ENCODE data around the gene SGF29.
"Not testable (repeated sequence)": the region's sequence is repeated elsewhere in the genome, so short reads cannot be mapped to it uniquely, and the experiment has no call there.

The SGF29 gene

DNA sequence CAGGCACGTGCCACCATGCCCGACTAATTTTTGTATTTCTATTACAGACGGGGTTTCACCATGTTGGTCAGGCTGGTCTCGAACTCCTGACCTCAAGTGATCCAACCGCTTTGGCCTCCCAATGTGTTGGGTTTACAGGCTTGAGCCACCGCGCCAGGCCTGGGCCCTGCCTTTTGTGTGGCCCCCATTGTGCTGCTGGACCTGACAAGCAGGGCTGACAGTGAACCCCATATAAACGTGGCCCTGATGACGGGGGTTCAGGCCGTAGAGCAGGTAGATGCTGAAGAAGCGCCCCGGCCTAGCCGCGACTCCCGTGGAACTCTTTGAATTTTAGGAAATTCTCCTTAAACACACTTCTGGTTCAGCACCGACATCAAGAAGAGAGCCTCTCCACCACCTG is 60.8 kb downstream of the SGF29 start:
- H3K9me2 ChIP-seq (replicated peaks; ENCODE audit: insufficient read depth, low read length); H2AFZ ChIP-seq (ENCODE audit: low read depth, low read length, severe bottlenecking); H3K9me3 ChIP-seq (ENCODE audit: insufficient read depth, low read length); H4K20me1 ChIP-seq (ENCODE audit: low read depth, low read length); H3K79me2 ChIP-seq (ENCODE audit: insufficient read depth, low read length); H3K36me3 ChIP-seq (ENCODE audit: low read length); H3K9ac ChIP-seq (ENCODE audit: low read length); H3K27ac ChIP-seq (ENCODE audit: low read depth, low read length); H3K4me3 ChIP-seq (ENCODE audit: insufficient read depth, low read length, poor library complexity, severe bottlenecking); H3F3A ChIP-seq (ENCODE audit: insufficient read depth); H3K27me3 ChIP-seq (ENCODE audit: low read length); H3K4me2 ChIP-seq (ENCODE audit: low read depth, low read length, poor library complexity, severe bottlenecking): not testable (repeated sequence)

DNA sequence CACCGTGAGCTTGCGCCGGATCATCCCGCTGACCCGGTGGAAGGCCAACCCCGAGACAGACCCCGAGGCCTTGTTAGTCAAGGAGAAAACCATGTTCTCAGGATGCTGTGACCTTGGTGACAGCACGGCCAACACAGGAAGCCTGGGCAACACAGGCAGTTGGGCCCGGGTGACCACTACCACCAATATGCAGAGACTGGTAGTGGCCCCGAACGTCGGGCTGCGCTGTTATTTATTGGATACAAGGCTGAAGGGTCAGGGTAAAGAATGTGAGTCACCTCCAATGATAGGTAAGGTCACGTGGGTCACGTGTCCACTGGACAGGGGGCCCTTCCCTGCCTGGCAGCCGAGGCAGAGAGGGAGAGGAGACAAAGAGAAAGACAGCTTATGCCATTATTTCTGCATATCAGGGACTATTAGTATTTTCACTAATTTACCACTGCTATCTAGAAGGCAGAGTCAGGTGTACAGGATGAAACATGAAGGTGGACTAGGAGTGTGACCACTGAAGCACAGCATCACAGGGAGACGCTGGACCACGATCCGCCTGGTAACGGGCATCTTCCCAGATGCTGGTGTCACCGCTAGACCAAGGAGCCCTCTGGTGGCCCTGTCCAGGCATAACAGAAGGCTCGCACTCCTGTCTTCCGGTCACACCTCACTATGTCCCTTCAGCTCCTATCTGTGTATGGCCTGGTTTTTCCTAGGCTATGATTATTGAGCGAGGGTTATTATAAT is 61.9 kb downstream of the SGF29 start:
- not testable (repeated sequence) for H3F3A ChIP-seq (ENCODE audit: insufficient read depth); H3K4me2 ChIP-seq (ENCODE audit: low read depth, low read length, poor library complexity, severe bottlenecking); H2AFZ ChIP-seq (ENCODE audit: low read depth, low read length, severe bottlenecking); H3K27me3 ChIP-seq (ENCODE audit: low read length); H3K36me3 ChIP-seq (ENCODE audit: low read length); H3K9me3 ChIP-seq (ENCODE audit: insufficient read depth, low read length); H3K9me2 ChIP-seq (replicated peaks; ENCODE audit: insufficient read depth, low read length); H4K20me1 ChIP-seq (ENCODE audit: low read depth, low read length); H3K27ac ChIP-seq (ENCODE audit: low read depth, low read length); H3K4me3 ChIP-seq (ENCODE audit: insufficient read depth, low read length, poor library complexity, severe bottlenecking); H3K9ac ChIP-seq (ENCODE audit: low read length); H3K79me2 ChIP-seq (ENCODE audit: insufficient read depth, low read length)
- TF ChIP-seq, protein P1, sequence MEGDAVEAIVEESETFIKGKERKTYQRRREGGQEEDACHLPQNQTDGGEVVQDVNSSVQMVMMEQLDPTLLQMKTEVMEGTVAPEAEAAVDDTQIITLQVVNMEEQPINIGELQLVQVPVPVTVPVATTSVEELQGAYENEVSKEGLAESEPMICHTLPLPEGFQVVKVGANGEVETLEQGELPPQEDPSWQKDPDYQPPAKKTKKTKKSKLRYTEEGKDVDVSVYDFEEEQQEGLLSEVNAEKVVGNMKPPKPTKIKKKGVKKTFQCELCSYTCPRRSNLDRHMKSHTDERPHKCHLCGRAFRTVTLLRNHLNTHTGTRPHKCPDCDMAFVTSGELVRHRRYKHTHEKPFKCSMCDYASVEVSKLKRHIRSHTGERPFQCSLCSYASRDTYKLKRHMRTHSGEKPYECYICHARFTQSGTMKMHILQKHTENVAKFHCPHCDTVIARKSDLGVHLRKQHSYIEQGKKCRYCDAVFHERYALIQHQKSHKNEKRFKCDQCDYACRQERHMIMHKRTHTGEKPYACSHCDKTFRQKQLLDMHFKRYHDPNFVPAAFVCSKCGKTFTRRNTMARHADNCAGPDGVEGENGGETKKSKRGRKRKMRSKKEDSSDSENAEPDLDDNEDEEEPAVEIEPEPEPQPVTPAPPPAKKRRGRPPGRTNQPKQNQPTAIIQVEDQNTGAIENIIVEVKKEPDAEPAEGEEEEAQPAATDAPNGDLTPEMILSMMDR (IDR thresholded peaks at IDR 0.05; ENCODE audit: insufficient read depth, low read length, poor library complexity, severe bottlenecking) = peak; percentile 15

DNA sequence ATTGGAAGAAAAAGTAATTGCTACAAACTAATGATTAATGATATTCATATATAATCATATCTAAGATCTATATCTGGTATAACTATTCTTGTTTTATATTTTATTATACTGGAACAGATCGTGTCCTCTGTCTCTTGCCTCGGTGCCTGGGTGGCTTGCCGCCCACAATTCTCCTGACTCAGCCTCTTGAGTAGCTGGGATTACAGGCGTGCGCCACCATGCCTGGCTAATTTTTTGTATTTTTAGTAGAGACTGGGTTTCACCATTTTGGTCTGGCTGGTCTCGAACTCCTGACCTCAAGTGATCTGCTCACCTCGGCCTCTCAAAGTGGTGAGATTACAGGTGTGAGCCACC is 62.5 kb downstream of the SGF29 start:
- H4K20me1 ChIP-seq (ENCODE audit: low read depth, low read length); H3F3A ChIP-seq (ENCODE audit: insufficient read depth); H3K36me3 ChIP-seq (ENCODE audit: low read length); H3K79me2 ChIP-seq (ENCODE audit: insufficient read depth, low read length); H3K4me3 ChIP-seq (ENCODE audit: insufficient read depth, low read length, poor library complexity, severe bottlenecking); H3K9me3 ChIP-seq (ENCODE audit: insufficient read depth, low read length); H2AFZ ChIP-seq (ENCODE audit: low read depth, low read length, severe bottlenecking); H3K4me2 ChIP-seq (ENCODE audit: low read depth, low read length, poor library complexity, severe bottlenecking); H3K9ac ChIP-seq (ENCODE audit: low read length); H3K27ac ChIP-seq (ENCODE audit: low read depth, low read length); H3K9me2 ChIP-seq (replicated peaks; ENCODE audit: insufficient read depth, low read length); H3K27me3 ChIP-seq (ENCODE audit: low read length): not testable (repeated sequence)

DNA sequence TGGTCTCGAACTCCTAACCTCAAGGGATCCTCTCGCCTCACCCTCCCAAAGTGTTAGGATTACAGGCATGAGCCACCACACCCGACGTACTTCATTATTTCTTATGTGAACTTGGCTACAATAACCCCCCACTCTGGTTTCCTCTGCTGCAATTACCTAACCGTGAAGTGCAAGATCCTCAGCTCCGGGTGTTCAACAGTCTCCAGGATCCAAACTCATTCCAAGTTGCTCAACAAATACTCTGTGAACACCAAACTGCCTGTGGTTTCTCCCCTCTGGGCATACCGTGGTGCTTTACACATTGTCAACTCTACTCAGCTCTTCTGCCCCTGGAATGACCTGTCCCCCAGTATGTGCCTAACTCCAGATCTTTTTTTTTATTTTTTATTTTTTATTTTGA is 62.9 kb downstream of the SGF29 start:
- H2AFZ ChIP-seq (ENCODE audit: low read depth, low read length, severe bottlenecking) = no peak overlapping the region
- no peaks in the 10 kb centered on the region for H3K36me3 ChIP-seq (ENCODE audit: low read length)
- no peak overlapping the region for H3K4me3 ChIP-seq (ENCODE audit: insufficient read depth, low read length, poor library complexity, severe bottlenecking)
- H3K27me3 ChIP-seq (ENCODE audit: low read length) = no peaks in the 10 kb centered on the region
- no peaks in the 10 kb centered on the region for H4K20me1 ChIP-seq (ENCODE audit: low read depth, low read length)
- no peaks in the 10 kb centered on the region for H3K9me2 ChIP-seq (replicated peaks; ENCODE audit: insufficient read depth, low read length)
- H3K9ac ChIP-seq (ENCODE audit: low read length) = no peak overlapping the region
- TF ChIP-seq, protein P1 (IDR thresholded peaks at IDR 0.05; ENCODE audit: insufficient read depth, low read length, poor library complexity, severe bottlenecking) = no peak
- TF ChIP-seq EZH2phosphoT487 (conservative IDR thresholded peaks at IDR 0.05; ENCODE audit: low read length) = no peak
- H3K79me2 ChIP-seq (ENCODE audit: insufficient read depth, low read length) = no peaks in the 10 kb centered on the region
- H3F3A ChIP-seq (ENCODE audit: insufficient read depth) = no peaks in the 10 kb centered on the region
- no peak overlapping the region for H3K27ac ChIP-seq (ENCODE audit: low read depth, low read length)
- H3K9me3 ChIP-seq (ENCODE audit: insufficient read depth, low read length) = no peaks in the 10 kb centered on the region
- no peak overlapping the region for H3K4me2 ChIP-seq (ENCODE audit: low read depth, low read length, poor library complexity, severe bottlenecking)

All from SU-DHL-6 (cell line).